Measurements from ENCODE around the gene ST6GALNAC1. TPM values are rescaled to one million over a fixed set of nuclear protein-coding genes. Genes with fewer than 3 reads are reported as not detected.
A peak's percentile ranks its signal among the peaks of the same experiment; 100 is the strongest.

The ST6GALNAC1 gene
- total and polyA plus RNA-seq, 10 of the 15 experiments (the other 5 are each of a cell fraction or from before 2014, with no cell fraction given) = 0.08 TPM; not detected in 9

GRCh38 chr17:76672270-76672851, 28.8 kb upstream of the ST6GALNAC1 start:
- SMC1A ChIA-PET (ENCODE audit: uncharacterized antibody, unreplicated experiment) = interaction anchor here (0.7 to 1.6 kb wide), 3 partner anchors 9 to 219 kb away, joined by 3 to 12 read pairs (median 3); no protein-coding TSS in a partner anchor
- FAIRE-seq (no peak), DNase-seq (ENCODE audit: low read depth, low spot score) (no peak), ATAC-seq (no peak)
- in situ Hi-C loops (cut with MboI) (no loop called here), intact Hi-C loops (cut with micrococcal nuclease; ENCODE audit: unreplicated experiment) (no loop called here)
- CTCF ChIA-PET = interaction anchor here (0.6 to 2.7 kb wide), 5 partner anchors 9 to 472 kb away, joined by 3 to 27 read pairs (median 3); no protein-coding TSS in a partner anchor
- H3K4me2 ChIP-seq (ENCODE audit: control insufficient read depth, insufficient read depth) = peak overlapping the region; percentile 89
- no peaks in the 10 kb centered on the region; the same call in 2 of the 3 replicates for H3K9me3 ChIP-seq (replicated peaks; ENCODE audit: control insufficient read depth, insufficient read depth, low read length)
- RAD21 ChIA-PET (ENCODE audit: unreplicated experiment) = interaction anchor here (2.0 kb wide), 1 partner anchor 9 kb away, joined by 11 read pairs; no protein-coding TSS in a partner anchor
- BruUV-seq (replicated peaks) = TSS peak; percentile 98
- H3K27me3 ChIP-seq (replicated peaks in 1 of 2; ENCODE audit: control insufficient read depth in 2 of 2, insufficient read depth in 2 of 2, low read length in 1 of 2) = no peaks in the 10 kb centered on the region; a peak in 1 of 4 replicates
- no peaks in the 10 kb centered on the region for H3K79me2 ChIP-seq (ENCODE audit: control insufficient read depth, insufficient read depth, low read length)
- peak overlapping the region; percentile 71 for H3K27ac ChIP-seq (ENCODE audit: control insufficient read depth, insufficient read depth)
- peak overlapping the region; percentile 87 for H3K9ac ChIP-seq (ENCODE audit: control insufficient read depth, insufficient read depth, low read length)
- POLR2A ChIA-PET = interaction anchor here (1.3 kb wide), 1 partner anchor 66 kb away, joined by 4 read pairs; no protein-coding TSS in a partner anchor
- WGBS (ENCODE audit: insufficient coverage, insufficient replicate concordance, low lambda C conversion rate, missing lambda C conversion rate) = 49% methylated on average over 13 of the region's 13 CpGs
- H2AFZ ChIP-seq (ENCODE audit: control insufficient read depth, low read depth, low read length) = peak overlapping the region; percentile 95
- no peaks in the 10 kb centered on the region for H3K36me3 ChIP-seq (ENCODE audit: control insufficient read depth in 2 of 2, insufficient read depth in 2 of 2, low read length in 1 of 2)
- H4K20me1 ChIP-seq (ENCODE audit: control insufficient read depth, insufficient read depth) = no peaks in the 10 kb centered on the region
- H3K4me1 ChIP-seq (ENCODE audit: control insufficient read depth, insufficient read depth, low read length) = peaks cover 5% of the 10 kb centered on the region
- TF ChIP-seq BACH1 (IDR thresholded peaks at IDR 0.05; ENCODE audit: borderline replicate concordance) = 0 out of 2 replicates have a peak, but pooled peaks have one; percentile 14
- TF ChIP-seq NFYA (IDR thresholded peaks at IDR 0.05; ENCODE audit: borderline replicate concordance, low read depth, low read length) = no peak
- no peak for TF ChIP-seq PRDM15 (CRISPR knock-in tag; IDR thresholded peaks at IDR 0.05)
- TF ChIP-seq ZBTB4 (CRISPR knock-in tag; IDR thresholded peaks at IDR 0.05) = no peak
- 0 out of 2 replicates have a peak, but pooled peaks have one; percentile 1 for TF ChIP-seq NR2F1 (conservative IDR thresholded peaks at IDR 0.05)
- TF ChIP-seq EZH2 (IDR thresholded peaks at IDR 0.05; ENCODE audit: borderline replicate concordance, control insufficient read depth, low read depth, low read length) = no peak
- H3K4me3 ChIP-seq = peak overlapping the region; percentile 80
